IMR-90 (cell line): ENCODE measurements around the gene LGI4. TPM values are rescaled to one million over a fixed set of nuclear protein-coding genes. Genes with fewer than 3 reads are reported as not detected.

Source experiments
- ATAC-seq: fragments of 200-7000 bp; cut with Tn5 transposase; 2 replicates; pipeline ENCODE4 v1.9.1; 2020; ENCODE audit warnings: low read depth, mild to moderate bottlenecking, moderate library complexity
- BruUV-seq: library from RNA; stranded (reverse); fragments of 400-500 nt; replicated peaks from 2 replicates; lab custom pipeline; 2021; lab: Mats Ljungman, UMichigan
- CTCF ChIA-PET: fragments of 300-600 bp; formaldehyde crosslinking; extraction: SDS; loops from one replicate; lab custom pipeline; 2021; ENCODE audit warnings: antibody characterized with exemption; lab: Yijun Ruan, JAX
- POLR2A ChIA-PET: fragments of 300-600 bp; sonication (Branson Sonifier 250); formaldehyde crosslinking; loops from one replicate; lab custom pipeline; 2022; ENCODE audit warnings: antibody characterized with exemption; ENCODE audit not compliant: unreplicated experiment; lab: Charles Lee
- DNase-seq: peaks from one replicate; pipeline ENCODE4 v3.0.0; 2013
- H2AFZ ChIP-seq: replicated peaks from 2 replicates; pipeline ENCODE3; 2013; ENCODE audit warnings: low read length, mild to moderate bottlenecking; ENCODE audit not compliant: poor library complexity
- H2AK5ac ChIP-seq: 2 replicates; pipeline ENCODE4 v1.6.1; 2013; ENCODE audit warnings: low read depth, low read length, inconsistent platforms
- H2AK9ac ChIP-seq: replicated peaks from 2 replicates; pipeline ENCODE3; 2013; ENCODE audit warnings: mild to moderate bottlenecking, low read depth, low read length, moderate library complexity; ENCODE audit not compliant: poor library complexity
- H2BK120ac ChIP-seq: 2 replicates; pipeline ENCODE4 v1.6.1; 2013; ENCODE audit warnings: low read depth, low read length, inconsistent platforms
- H2BK15ac ChIP-seq: 3 replicates; pipeline ENCODE4 v1.6.1; 2013; ENCODE audit warnings: low read depth, low read length, inconsistent platforms
- H2BK20ac ChIP-seq: 2 replicates; pipeline ENCODE4 v1.6.1; 2013; ENCODE audit warnings: low read depth, mild to moderate bottlenecking, inconsistent platforms, low read length, moderate library complexity
- H2BK5ac ChIP-seq: 2 replicates; pipeline ENCODE4 v1.6.1; 2013; ENCODE audit warnings: mild to moderate bottlenecking, low read depth, low read length, inconsistent platforms; ENCODE audit not compliant: poor library complexity, severe bottlenecking
- H3K14ac ChIP-seq: replicated peaks from 2 replicates; pipeline ENCODE4 v1.6.1; 2013; ENCODE audit warnings: low read depth, low read length, inconsistent platforms
- H3K18ac ChIP-seq: 2 replicates; pipeline ENCODE4 v1.6.1; 2013; ENCODE audit warnings: low read depth, low read length, control low read depth
- H3K23ac ChIP-seq: 2 replicates; pipeline ENCODE4 v1.6.1; 2013; ENCODE audit warnings: low read depth, low read length, inconsistent platforms
- H3K27ac ChIP-seq: 2 replicates; pipeline ENCODE4 v1.5.1; 2013; ENCODE audit warnings: mild to moderate bottlenecking, control low read depth, low read length; ENCODE audit not compliant: insufficient read depth
- H3K27me3 ChIP-seq: 2 replicates; pipeline ENCODE4 v1.6.1; 2013; ENCODE audit warnings: low read length; ENCODE audit not compliant: control insufficient read depth, insufficient read depth
- H3K36me3 ChIP-seq: 2 replicates; pipeline ENCODE4 v1.6.1; 2013; ENCODE audit warnings: low read length, mixed read lengths; ENCODE audit not compliant: control insufficient read depth, insufficient read depth
- H3K4ac ChIP-seq: 2 replicates; pipeline ENCODE4 v1.6.1; 2013; ENCODE audit warnings: low read depth, low read length, inconsistent platforms
- H3K4me1 ChIP-seq: 2 replicates; pipeline ENCODE4 v1.6.1; 2013; ENCODE audit warnings: low read length, mixed read lengths; ENCODE audit not compliant: control insufficient read depth, insufficient read depth
- H3K4me2 ChIP-seq: 2 replicates; pipeline ENCODE4 v1.6.1; 2013; ENCODE audit warnings: low read depth, mild to moderate bottlenecking, control low read depth, low read length, moderate library complexity
- H3K4me3 ChIP-seq: 2 replicates; pipeline ENCODE4 v1.5.1; 2013; ENCODE audit warnings: low read depth, mild to moderate bottlenecking, control low read depth, low read length, moderate library complexity; ENCODE audit not compliant: insufficient read depth
- H3K56ac ChIP-seq: 2 replicates; pipeline ENCODE4 v1.6.1; 2013; ENCODE audit warnings: low read length, inconsistent platforms; ENCODE audit not compliant: insufficient read depth; ENCODE audit errors: extremely low read depth
- H3K79me1 ChIP-seq, 2 experiments: 2 replicates each; pipeline ENCODE4 v1.6.1; 2013; ENCODE audit warnings: low read length in 2 of 2, inconsistent platforms in 1 of 2, low read depth in 1 of 2
- H3K9ac ChIP-seq: 2 replicates; pipeline ENCODE4 v1.6.1; 2013; ENCODE audit warnings: low read depth, low read length, control low read depth
- H3K9me1 ChIP-seq: 2 replicates; pipeline ENCODE4 v1.6.1; 2013; ENCODE audit warnings: low read length, inconsistent platforms; ENCODE audit not compliant: insufficient read depth
- H3K9me3 ChIP-seq: 2 replicates; pipeline ENCODE4 v1.6.1; 2013; ENCODE audit warnings: low read length; ENCODE audit not compliant: control insufficient read depth, insufficient read depth
- H4K20me1 ChIP-seq: 2 replicates; pipeline ENCODE4 v1.6.1; 2013; ENCODE audit warnings: low read length, inconsistent platforms; ENCODE audit not compliant: insufficient read depth
- H4K5ac ChIP-seq: 2 replicates; pipeline ENCODE4 v1.6.1; 2013; ENCODE audit warnings: mild to moderate bottlenecking, low read depth, low read length, control low read depth
- H4K8ac ChIP-seq, 2 experiments: 2 replicates each; pipeline ENCODE4 v1.6.1; 2013; ENCODE audit warnings: low read depth in 2 of 2, low read length in 2 of 2, control low read depth in 1 of 2, inconsistent platforms in 1 of 2
- H4K91ac ChIP-seq: 2 replicates; pipeline ENCODE4 v1.6.1; 2013; ENCODE audit warnings: low read depth, low read length, inconsistent platforms; ENCODE audit not compliant: insufficient read depth
- CHD1 ChIP-seq: IDR thresholded peaks from 2 replicates; pipeline ENCODE4 v1.6.1; 2012; ENCODE audit warnings: low read depth, low read length, improper control_type of control experiment
- MAFK ChIP-seq: IDR thresholded peaks from 2 replicates; pipeline ENCODE4 v1.6.1; 2012; ENCODE audit warnings: low read depth, low read length, improper control_type of control experiment
- MXI1 ChIP-seq: IDR thresholded peaks from 2 replicates; pipeline ENCODE4 v1.6.1; 2012; ENCODE audit warnings: low read depth, mild to moderate bottlenecking, low read length, moderate library complexity, borderline replicate concordance
- RCOR1 ChIP-seq: IDR thresholded peaks from 2 replicates; pipeline ENCODE4 v1.6.1; 2012; ENCODE audit warnings: mild to moderate bottlenecking, low read length, improper control_type of control experiment; ENCODE audit not compliant: insufficient replicate concordance
- RFX5 ChIP-seq: IDR thresholded peaks from 2 replicates; pipeline ENCODE4 v1.8.0; 2012; ENCODE audit warnings: low read depth, mild to moderate bottlenecking, low read length, moderate library complexity
- SMC3 ChIP-seq: fragments of 150-350 bp; IDR thresholded peaks from 2 replicates; pipeline ENCODE4 v1.6.1; 2016; ENCODE audit warnings: low read depth, mild to moderate bottlenecking, antibody characterized with exemption, low read length, moderate library complexity
- WGBS, 2 experiments: methylation state at CpG; one replicate each; pipeline versions ENCODE4 v1.1.5 to v1.1.7; 2013; ENCODE audit warnings: missing lambda C conversion rate in 2 of 2; ENCODE audit not compliant: insufficient read length in 1 of 2; ENCODE audit errors: extremely low coverage in 2 of 2; 5-methylcytosine and 5-hydroxymethylcytosine counted together
- dilution Hi-C: fragments of 300-500 bp; cut with HindIII; formaldehyde crosslinking; loops from one replicate; pipeline ENCODE4 v1.14.3; 2018; ENCODE audit warnings: low sequenced_read_pairs; ENCODE audit not compliant: unreplicated experiment
- in situ Hi-C: fragments of 300-500 bp; cut with MboI; formaldehyde crosslinking; loops from 3 replicates; pipeline ENCODE4 v1.14.3; 2019; ENCODE audit warnings: low sequenced_read_pairs, inconsistent platforms, mixed read lengths
- intact Hi-C: fragments of 100-400 bp; cut with micrococcal nuclease; formaldehyde crosslinking; loops from 2 replicates; pipeline ENCODE4 v1.10.0; 2022
- polyA plus RNA-seq, 3 experiments: library from polyadenylated mRNA; depleted of rRNA; stranded (reverse); fragments of >200 nt; gene quantifications; 2 replicates each; pipeline ENCODE4 v1.2.3, GENCODE V29; 2012; ENCODE audit warnings: low replicate concordance in 1 of 3
- total RNA-seq: library from RNA; depleted of rRNA; stranded (reverse); fragments of >200 nt; gene quantifications from 2 replicates; pipeline ENCODE4 v1.2.3, GENCODE V29; 2012
- TF ChIP-seq, protein P1 (sequence below): conservative IDR thresholded peaks from 2 replicates; pipeline ENCODE4 v1.5.1; 2012; ENCODE audit warnings: mild to moderate bottlenecking, low read depth, low read length, improper control_type of control experiment
- TF ChIP-seq, protein P2 (sequence below): fragments of 150-350 bp; IDR thresholded peaks from 2 replicates; pipeline ENCODE4 v1.6.1; 2016; ENCODE audit warnings: low read depth, mild to moderate bottlenecking, low read length, moderate library complexity, borderline replicate concordance
- TF ChIP-seq, protein P3 (sequence below): fragments of 150-350 bp; IDR thresholded peaks from 2 replicates; pipeline ENCODE4 v1.6.1; 2017; ENCODE audit warnings: mild to moderate bottlenecking, antibody characterized with exemption, low read length, low read depth

LGI4 gene
- total and polyA plus RNA-seq, 2 of the 4 experiments (the other 2 are of a cell fraction), result 0.10 TPM; not detected in 1

DNA sequence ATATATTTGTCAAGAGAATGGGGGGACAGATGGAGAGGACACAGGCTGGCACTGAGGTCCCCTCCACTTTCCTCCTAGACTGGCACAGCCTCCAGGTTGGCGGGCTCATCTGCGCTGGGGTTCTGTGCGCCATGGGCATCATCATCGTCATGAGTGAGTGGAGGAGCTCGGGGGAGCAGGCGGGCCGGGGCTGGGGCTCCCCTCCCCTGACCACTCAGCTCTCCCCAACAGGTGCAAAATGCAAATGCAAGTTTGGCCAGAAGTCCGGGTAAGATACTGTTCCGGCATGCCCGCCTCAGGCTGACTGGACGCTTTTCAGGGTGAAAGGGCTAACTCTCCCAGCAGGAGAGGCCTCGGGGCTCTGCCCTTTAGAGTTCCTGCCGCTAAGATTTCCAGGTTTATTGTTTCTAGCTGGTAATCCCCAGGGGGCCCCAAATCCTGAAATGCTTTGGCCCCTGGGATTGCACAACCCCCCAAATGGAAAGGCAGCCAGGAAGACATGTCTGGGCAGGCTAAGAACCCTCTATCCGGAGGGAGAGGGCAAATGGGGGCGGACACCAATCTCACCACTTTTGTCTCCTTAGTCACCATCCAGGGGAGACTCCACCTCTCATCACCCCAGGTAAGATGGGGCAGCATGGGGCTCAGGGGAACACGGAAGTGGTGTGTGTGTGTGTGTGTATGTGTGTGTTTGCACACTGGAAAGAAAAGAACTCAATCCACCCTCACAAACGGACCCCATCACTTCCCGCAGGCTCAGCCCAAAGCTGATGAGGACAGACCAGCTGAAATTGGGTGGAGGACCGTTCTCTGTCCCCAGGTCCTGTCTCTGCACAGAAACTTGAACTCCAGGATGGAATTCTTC, 11.9 kb downstream of the LGI4 start:
- ATAC-seq (no peak), DNase-seq (no peak)
- Histone ChIP-seq H4K8ac (0 out of 4 replicates have a peak overlapping the region, but pooled peaks of 1 of the 2 experiments have one; percentile 35), H3K4me3 (no peak overlapping the region), H2BK20ac (no peak overlapping the region), H3K27ac (no peak overlapping the region), H3K56ac (no peak overlapping the region), H3K14ac (no peak overlapping the region), H3K9me3 (no peaks in the 10 kb centered on the region), H3K9ac (no peak overlapping the region), H2AK9ac (peak overlapping the region; percentile 79), H3K18ac (no peak overlapping the region), H3K27me3 (no peaks in the 10 kb centered on the region; the same call in 1 of the 2 replicates), H4K91ac (no peak overlapping the region; the same call in 1 of the 2 replicates), H2BK5ac (no peak overlapping the region), H3K4me2 (no peak overlapping the region), H3K4me1 (peaks cover 2% of the 10 kb centered on the region; the same call in 1 of the 2 replicates), H2BK15ac (no peak overlapping the region), H2AFZ (no peak overlapping the region), H2AK5ac (peak overlapping the region; percentile 12; the same call in 1 of the 2 replicates), H3K9me1 (peaks cover 7% of the 10 kb centered on the region; the same call in 1 of the 2 replicates), H3K4ac (no peak overlapping the region), H4K20me1 (no peaks in the 10 kb centered on the region), H3K79me1 (0 out of 4 replicates have a peak, but pooled peaks cover 0 to 7% of the 10 kb centered on the region in 2 experiments), H3K36me3 (no peaks in the 10 kb centered on the region), H4K5ac (no peak overlapping the region), H2BK120ac (no peak overlapping the region), H3K23ac (no peak overlapping the region)
- intact Hi-C loops (no loop called here), in situ Hi-C loops (no loop called here), dilution Hi-C loops (no loop called here)
- BruUV-seq, result no TSS peak
- ChIA-PET CTCF (no interaction called here), POLR2A (no interaction called here)
- 86% methylated on average over 1 of the region's 19 CpGs; no CpG with 5 or more reads in 1 of the 2 experiments for WGBS, 2 experiments
- TF ChIP-seq SMC3, result no peak
- TF ChIP-seq, protein P1, sequence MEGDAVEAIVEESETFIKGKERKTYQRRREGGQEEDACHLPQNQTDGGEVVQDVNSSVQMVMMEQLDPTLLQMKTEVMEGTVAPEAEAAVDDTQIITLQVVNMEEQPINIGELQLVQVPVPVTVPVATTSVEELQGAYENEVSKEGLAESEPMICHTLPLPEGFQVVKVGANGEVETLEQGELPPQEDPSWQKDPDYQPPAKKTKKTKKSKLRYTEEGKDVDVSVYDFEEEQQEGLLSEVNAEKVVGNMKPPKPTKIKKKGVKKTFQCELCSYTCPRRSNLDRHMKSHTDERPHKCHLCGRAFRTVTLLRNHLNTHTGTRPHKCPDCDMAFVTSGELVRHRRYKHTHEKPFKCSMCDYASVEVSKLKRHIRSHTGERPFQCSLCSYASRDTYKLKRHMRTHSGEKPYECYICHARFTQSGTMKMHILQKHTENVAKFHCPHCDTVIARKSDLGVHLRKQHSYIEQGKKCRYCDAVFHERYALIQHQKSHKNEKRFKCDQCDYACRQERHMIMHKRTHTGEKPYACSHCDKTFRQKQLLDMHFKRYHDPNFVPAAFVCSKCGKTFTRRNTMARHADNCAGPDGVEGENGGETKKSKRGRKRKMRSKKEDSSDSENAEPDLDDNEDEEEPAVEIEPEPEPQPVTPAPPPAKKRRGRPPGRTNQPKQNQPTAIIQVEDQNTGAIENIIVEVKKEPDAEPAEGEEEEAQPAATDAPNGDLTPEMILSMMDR, result no peak
- TF ChIP-seq, protein P2, sequence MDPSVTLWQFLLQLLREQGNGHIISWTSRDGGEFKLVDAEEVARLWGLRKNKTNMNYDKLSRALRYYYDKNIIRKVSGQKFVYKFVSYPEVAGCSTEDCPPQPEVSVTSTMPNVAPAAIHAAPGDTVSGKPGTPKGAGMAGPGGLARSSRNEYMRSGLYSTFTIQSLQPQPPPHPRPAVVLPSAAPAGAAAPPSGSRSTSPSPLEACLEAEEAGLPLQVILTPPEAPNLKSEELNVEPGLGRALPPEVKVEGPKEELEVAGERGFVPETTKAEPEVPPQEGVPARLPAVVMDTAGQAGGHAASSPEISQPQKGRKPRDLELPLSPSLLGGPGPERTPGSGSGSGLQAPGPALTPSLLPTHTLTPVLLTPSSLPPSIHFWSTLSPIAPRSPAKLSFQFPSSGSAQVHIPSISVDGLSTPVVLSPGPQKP, result no peak
- no peak for TF ChIP-seq RFX5
- no peak for TF ChIP-seq MXI1
- no peak for TF ChIP-seq MAFK
- no peak for TF ChIP-seq CHD1
- TF ChIP-seq RCOR1, result no peak
- TF ChIP-seq, protein P3, sequence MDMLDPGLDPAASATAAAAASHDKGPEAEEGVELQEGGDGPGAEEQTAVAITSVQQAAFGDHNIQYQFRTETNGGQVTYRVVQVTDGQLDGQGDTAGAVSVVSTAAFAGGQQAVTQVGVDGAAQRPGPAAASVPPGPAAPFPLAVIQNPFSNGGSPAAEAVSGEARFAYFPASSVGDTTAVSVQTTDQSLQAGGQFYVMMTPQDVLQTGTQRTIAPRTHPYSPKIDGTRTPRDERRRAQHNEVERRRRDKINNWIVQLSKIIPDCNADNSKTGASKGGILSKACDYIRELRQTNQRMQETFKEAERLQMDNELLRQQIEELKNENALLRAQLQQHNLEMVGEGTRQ, result no peak
